ENCODE measurements around the gene LRFN2.

LRFN2 gene

GRCh38 chr6:40585651-40586269 lies 1.4 kb downstream of the LRFN2 start:
- DNase-seq, result peak; percentile 61

GRCh38 chr6:40585223-40585622 lies 1.9 kb downstream of the LRFN2 start:
- DNase-seq, result no peak

- DNase-seq, result no peak
Measured at GRCh38 chr6:40584741-40585140, 2.4 kb downstream of the LRFN2 start.

- DNase-seq, result no peak
Measured at GRCh38 chr6:40583709-40584108, 3.5 kb downstream of the LRFN2 start.

GRCh38 chr6:40582892-40583291 lies 4.3 kb downstream of the LRFN2 start:
- DNase-seq, result no peak

- no peak for DNase-seq
Measured at GRCh38 chr6:40579101-40579500, 8.1 kb downstream of the LRFN2 start.

GRCh38 chr6:40577672-40578071 lies 9.5 kb downstream of the LRFN2 start:
- no peak for DNase-seq

- no peak for DNase-seq
Measured at GRCh38 chr6:40573221-40573620, 13.9 kb downstream of the LRFN2 start.

GRCh38 chr6:40569162-40569910 lies 17.8 kb downstream of the LRFN2 start:
- DNase-seq, result no peak

GRCh38 chr6:40568062-40568708 lies 19.0 kb downstream of the LRFN2 start:
- DNase-seq, result no peak

- no peak for DNase-seq
Measured at GRCh38 chr6:40563111-40563510, 24.1 kb downstream of the LRFN2 start.

- no peak for DNase-seq
Measured at GRCh38 chr6:40559056-40559455, 28.1 kb downstream of the LRFN2 start.

GRCh38 chr6:40558102-40558501 lies 29.1 kb downstream of the LRFN2 start:
- DNase-seq, result no peak

GRCh38 chr6:40556881-40557280 lies 30.3 kb downstream of the LRFN2 start:
- DNase-seq, result no peak

GRCh38 chr6:40556023-40556422 lies 31.1 kb downstream of the LRFN2 start:
- DNase-seq, result no peak

- no peak for DNase-seq
Measured at GRCh38 chr6:40555092-40555491, 32.1 kb downstream of the LRFN2 start.

- DNase-seq, result no peak
Measured at GRCh38 chr6:40552941-40553340, 34.2 kb downstream of the LRFN2 start.

GRCh38 chr6:40551966-40552505 lies 35.1 kb downstream of the LRFN2 start:
- peak; percentile 52 for DNase-seq

GRCh38 chr6:40550202-40551101 lies 36.7 kb downstream of the LRFN2 start:
- DNase-seq, result no peak

- DNase-seq, result no peak
Measured at GRCh38 chr6:40545954-40546353, 41.2 kb downstream of the LRFN2 start.

- DNase-seq, result no peak
Measured at GRCh38 chr6:40543776-40544175, 43.4 kb downstream of the LRFN2 start.

- DNase-seq, result peak; percentile 74
Measured at GRCh38 chr6:40543146-40543545, 44.0 kb downstream of the LRFN2 start.
